H1 (cell line): ENCODE data around the gene KCNC1. TPM values are rescaled to one million over a fixed set of nuclear protein-coding genes. Genes with fewer than 3 reads are reported as not detected.

Experiments
- CTCF ChIA-PET: fragments of 300-600 bp; sonication (Branson Sonifier 250); formaldehyde crosslinking; loops from one replicate; lab custom pipeline; 2021; ENCODE audit not compliant: partially characterized antibody; lab: Charles Lee
- POLR2A ChIA-PET: fragments of 300-600 bp; sonication (Branson Sonifier 250); formaldehyde crosslinking; loops from one replicate; lab custom pipeline; 2021; ENCODE audit warnings: inconsistent platforms; ENCODE audit not compliant: partially characterized antibody; lab: Charles Lee
- DNase-seq, 2 experiments: peaks; one replicate each; pipeline versions ENCODE4 v3.0.0 to v3.0.0-alpha.2; 2010 to 2022; ENCODE audit warnings: low spot score in 2 of 2, low read depth in 1 of 2, mixed read lengths in 1 of 2
- FAIRE-seq: peaks from 2 replicates; lab custom pipeline; 2011; peaks lifted over from hg19 to GRCh38; lab: Jason Lieb, UNC
- H2AFZ ChIP-seq: 2 replicates; pipeline ENCODE4 v1.8.1; 2012; ENCODE audit warnings: low read length, inconsistent platforms
- H2AK5ac ChIP-seq: 2 replicates; pipeline ENCODE4 v1.6.1; 2013; ENCODE audit warnings: low read depth, low read length
- H2BK120ac ChIP-seq: replicated peaks from 2 replicates; pipeline ENCODE3; 2013; ENCODE audit warnings: low read depth, low read length, inconsistent platforms
- H2BK12ac ChIP-seq: 2 replicates; pipeline ENCODE4 v1.6.1; 2013; ENCODE audit warnings: low read depth, low read length
- H2BK15ac ChIP-seq: 2 replicates; pipeline ENCODE4 v1.6.1; 2013; ENCODE audit warnings: low read length
- H2BK20ac ChIP-seq: 2 replicates; pipeline ENCODE4 v1.6.1; 2013; ENCODE audit warnings: low read length
- H2BK5ac ChIP-seq: 2 replicates; pipeline ENCODE4 v1.6.1; 2013; ENCODE audit warnings: low read depth, low read length
- H3K14ac ChIP-seq: 2 replicates; pipeline ENCODE4 v1.6.1; 2013; ENCODE audit warnings: inconsistent platforms; ENCODE audit not compliant: insufficient read length
- H3K18ac ChIP-seq: 2 replicates; pipeline ENCODE4 v1.6.1; 2013; ENCODE audit warnings: low read length; ENCODE audit errors: extremely low read depth
- H3K23ac ChIP-seq: 2 replicates; pipeline ENCODE4 v1.6.1; 2013; ENCODE audit warnings: inconsistent platforms; ENCODE audit not compliant: insufficient read length
- H3K23me2 ChIP-seq: 2 replicates; pipeline ENCODE4 v1.6.1; 2013; ENCODE audit warnings: low read depth, low read length
- H3K27ac ChIP-seq: 2 replicates; pipeline ENCODE4 v1.6.1; 2011; ENCODE audit warnings: low read depth, low read length, inconsistent platforms
- H3K27me3 ChIP-seq, 4 experiments: replicated peaks in 1 of 4; 1 replicate in 1 of 4; 2 replicates in 3 of 4; pipeline versions ENCODE4 v1.6.1 to v1.8.1; 2011 to 2013; ENCODE audit warnings: low read length in 3 of 4, mild to moderate bottlenecking in 3 of 4, inconsistent platforms in 2 of 4, mixed read lengths in 2 of 4, moderate library complexity in 1 of 4; ENCODE audit not compliant: control insufficient read depth in 3 of 4, insufficient read depth in 3 of 4; ENCODE audit errors: extremely low read depth in 1 of 4
- H3K36me3 ChIP-seq, 4 experiments: 2 replicates each; pipeline versions ENCODE4 v1.6.1 to v1.8.1; 2011 to 2013; ENCODE audit warnings: mild to moderate bottlenecking in 4 of 4, low read length in 3 of 4, moderate library complexity in 2 of 4, control low read depth in 1 of 4, inconsistent platforms in 1 of 4; ENCODE audit not compliant: insufficient read depth in 4 of 4, control insufficient read depth in 2 of 4
- H3K4ac ChIP-seq: replicated peaks from 2 replicates; pipeline ENCODE3; 2013; ENCODE audit warnings: low read length, low read depth, mixed read lengths, inconsistent platforms; ENCODE audit not compliant: insufficient read length
- H3K4me1 ChIP-seq, 4 experiments: replicated peaks in 1 of 4; 1 replicate in 1 of 4; 2 replicates in 3 of 4; pipeline versions ENCODE4 v1.6.1 to v1.8.1; 2011 to 2013; ENCODE audit warnings: low read length in 3 of 4, inconsistent platforms in 2 of 4, mixed read lengths in 1 of 4; ENCODE audit not compliant: insufficient read depth in 4 of 4, control insufficient read depth in 3 of 4
- H3K4me2 ChIP-seq, 2 experiments: 2 replicates each; pipeline versions ENCODE4 v1.6.1 to v1.8.1; 2011 to 2013; ENCODE audit warnings: low read depth in 2 of 2, low read length in 2 of 2, control low read depth in 1 of 2, inconsistent platforms in 1 of 2, mild to moderate bottlenecking in 1 of 2; ENCODE audit not compliant: insufficient read depth in 1 of 2
- H3K4me3 ChIP-seq, 4 experiments: fragments of 200-600, 300-600 bp in 1 of 4; sonication (generic), shearing (Covaris generic), sonication (Bioruptor Twin) in 1 of 4; 2 replicates each; pipeline versions ENCODE4 v1.5.1 to v1.8.1; 2011 to 2016; ENCODE audit warnings: low read length in 4 of 4, low read depth in 3 of 4, control low read depth in 2 of 4, inconsistent platforms in 2 of 4, mild to moderate bottlenecking in 2 of 4, mixed read lengths in 1 of 4, moderate library complexity in 1 of 4; ENCODE audit not compliant: insufficient read depth in 2 of 4; ENCODE audit errors: extremely low read depth in 1 of 4
- H3K56ac ChIP-seq: replicated peaks from 2 replicates; pipeline ENCODE3; 2013; ENCODE audit warnings: low read depth, mild to moderate bottlenecking, mixed read lengths, low read length, inconsistent platforms; ENCODE audit not compliant: insufficient read length
- H3K79me1 ChIP-seq: 2 replicates; pipeline ENCODE4 v1.6.1; 2013; ENCODE audit warnings: low read depth, low read length, control low read depth
- H3K79me2 ChIP-seq, 2 experiments: 2 replicates each; pipeline versions ENCODE4 v1.6.1 to v1.8.1; 2012 to 2013; ENCODE audit warnings: low read length in 2 of 2, mild to moderate bottlenecking in 2 of 2, inconsistent platforms in 1 of 2; ENCODE audit not compliant: insufficient read depth in 2 of 2, control insufficient read depth in 1 of 2
- H3K9ac ChIP-seq, 4 experiments: replicated peaks in 1 of 4; 1 replicate in 1 of 4; 2 replicates in 3 of 4; pipeline versions ENCODE4 v1.6.1 to v1.8.1; 2011 to 2013; ENCODE audit warnings: low read depth in 3 of 4, low read length in 3 of 4, control low read depth in 2 of 4, mild to moderate bottlenecking in 2 of 4, moderate library complexity in 2 of 4, inconsistent platforms in 1 of 4; ENCODE audit errors: extremely low read depth in 1 of 4
- H3K9me3 ChIP-seq, 2 experiments: 2 replicates each; pipeline versions ENCODE4 v1.6.1 to v1.8.1; 2012 to 2013; ENCODE audit warnings: mild to moderate bottlenecking in 2 of 2, moderate library complexity in 2 of 2, control low read depth in 1 of 2, inconsistent platforms in 1 of 2, low read depth in 1 of 2, low read length in 1 of 2, mixed read lengths in 1 of 2; ENCODE audit not compliant: insufficient read depth in 2 of 2
- H4K20me1 ChIP-seq, 2 experiments: replicated peaks in 1 of 2; 2 replicates each; pipeline versions ENCODE3 to v1.8.1; 2011 to 2013; ENCODE audit warnings: inconsistent platforms in 2 of 2, low read length in 2 of 2, mild to moderate bottlenecking in 1 of 2; ENCODE audit not compliant: insufficient read depth in 2 of 2, control insufficient read depth in 1 of 2
- H4K5ac ChIP-seq: 2 replicates; pipeline ENCODE4 v1.6.1; 2013; ENCODE audit warnings: low read length, low read depth, mixed read lengths, inconsistent platforms; ENCODE audit not compliant: insufficient read length
- H4K8ac ChIP-seq: 2 replicates; pipeline ENCODE4 v1.8.0; 2013; ENCODE audit warnings: mild to moderate bottlenecking, moderate library complexity, low read length, inconsistent platforms; ENCODE audit not compliant: insufficient read depth; ENCODE audit errors: extremely low read depth
- H4K91ac ChIP-seq: replicated peaks from 2 replicates; pipeline ENCODE3; 2013; ENCODE audit warnings: low read length, mixed read lengths, inconsistent platforms; ENCODE audit not compliant: insufficient read length
- ATF2 ChIP-seq: IDR thresholded peaks from 2 replicates; pipeline ENCODE4 v1.6.1; 2012; ENCODE audit warnings: low read length, inconsistent platforms
- ATF3 ChIP-seq: IDR thresholded peaks from 2 replicates; pipeline ENCODE4 v1.6.1; 2011; ENCODE audit warnings: low read depth, mild to moderate bottlenecking, low read length; ENCODE audit not compliant: insufficient read depth
- CHD2 ChIP-seq: IDR thresholded peaks from 2 replicates; pipeline ENCODE4 v1.6.1; 2012; ENCODE audit warnings: low read length, improper control_type of control experiment
- EZH2 ChIP-seq: fragments of 200-600 bp; sonication (generic); IDR thresholded peaks from 2 replicates; pipeline ENCODE4 v1.7.1; 2012; ENCODE audit warnings: low read depth, mild to moderate bottlenecking, moderate library complexity, low read length, inconsistent platforms; ENCODE audit not compliant: severe bottlenecking
- GABPA ChIP-seq: IDR thresholded peaks from 2 replicates; pipeline ENCODE4 v1.6.1; 2011; ENCODE audit warnings: mild to moderate bottlenecking, low read length, moderate library complexity, borderline replicate concordance; ENCODE audit not compliant: insufficient read depth
- HDAC6 ChIP-seq: IDR thresholded peaks from one replicate; pipeline ENCODE4 v1.7.1; 2012; ENCODE audit warnings: low read depth, mild to moderate bottlenecking, inconsistent platforms, low read length, moderate library complexity
- NRF1 ChIP-seq: IDR thresholded peaks from 2 replicates; pipeline ENCODE4 v1.6.1; 2011; ENCODE audit warnings: mild to moderate bottlenecking, low read depth, low read length, improper control_type of control experiment
- PHF8 ChIP-seq: fragments of 200-600 bp; sonication (generic); conservative IDR thresholded peaks from 2 replicates; pipeline ENCODE4 v1.7.1; 2012; ENCODE audit warnings: low read depth, mild to moderate bottlenecking, inconsistent platforms, low read length, moderate library complexity
- POU5F1 ChIP-seq: IDR thresholded peaks from 2 replicates; pipeline ENCODE4 v1.6.1; 2011; ENCODE audit warnings: low read depth, mild to moderate bottlenecking, low read length, moderate library complexity
- TCF12 ChIP-seq: IDR thresholded peaks from 2 replicates; pipeline ENCODE4 v1.6.1; 2011; ENCODE audit warnings: low read depth, mild to moderate bottlenecking, low read length
- YY1 ChIP-seq: IDR thresholded peaks from 2 replicates; pipeline ENCODE4 v1.6.1; 2011; ENCODE audit warnings: low read depth, mild to moderate bottlenecking, low read length
- WGBS, 2 experiments: shearing (Covaris generic) in 1 of 2; methylation state at CpG; one replicate each; pipeline versions ENCODE4 v1.1.6 to v1.1.7; 2013 to 2015; ENCODE audit warnings: low lambda C conversion rate in 2 of 2, mixed read lengths in 2 of 2, inconsistent platforms in 1 of 2, low coverage in 1 of 2, missing lambda C conversion rate in 1 of 2; ENCODE audit not compliant: insufficient replicate concordance in 2 of 2, insufficient coverage in 1 of 2, insufficient read length in 1 of 2; ENCODE audit errors: extremely low coverage in 1 of 2, missing lambda C conversion rate in 1 of 2; 5-methylcytosine and 5-hydroxymethylcytosine counted together
- polyA plus RNA-seq, 7 experiments: library from polyadenylated mRNA; depleted of rRNA in 3 of 7; stranded (reverse) in 5 of 7; unstranded in 2 of 7; fragments of >200 nt in 5 of 7; fragments of 200-250 nt in 2 of 7; gene quantifications; 1 replicate in 5 of 7; 2 replicates in 1 of 7; 4 replicates in 1 of 7; pipeline versions ENCODE4 v1.2.1 to v1.2.3, GENCODE V29; 2011 to 2013; ENCODE audit warnings: missing spikeins in 2 of 7, mixed read lengths in 2 of 7
- total RNA-seq: library from RNA; stranded (reverse); fragmentation: NEBNext Ultra II Directional; extraction: Animal tissue kit (Norgen Biotek cat#: 25700); gene quantifications from 2 replicates; pipeline ENCODE4 v1.2.1, GENCODE V29; 2021

Gene KCNC1
- total and polyA plus RNA-seq, 2 of the 8 experiments (the other 6 are each of a cell fraction or from before 2014, with no cell fraction given), result 0.11 to 0.26 TPM

GRCh38 chr11:17696741-17697140 is 37.8 kb upstream of the KCNC1 start:
- H2BK15ac ChIP-seq, result no peak overlapping the region
- no peak overlapping the region for H2AK5ac ChIP-seq
- POLR2A ChIA-PET, result no interaction called here
- H2BK12ac ChIP-seq, result no peak overlapping the region
- H3K14ac ChIP-seq, result no peak overlapping the region
- no peaks in the 10 kb centered on the region; the same call in 1 of the 2 replicates for H3K23me2 ChIP-seq
- no peaks in the 10 kb centered on the region for H3K36me3 ChIP-seq
- no peak overlapping the region for H3K27ac ChIP-seq
- H3K56ac ChIP-seq, result no peak overlapping the region
- no peak overlapping the region for H2BK20ac ChIP-seq
- no peak overlapping the region for H4K91ac ChIP-seq
- no peak overlapping the region for H2AFZ ChIP-seq
- no peak overlapping the region for H3K9ac ChIP-seq
- no peaks in the 10 kb centered on the region for H3K79me2 ChIP-seq
- H3K18ac ChIP-seq, result no peak overlapping the region
- no peak overlapping the region for H3K4me3 ChIP-seq
- no peak overlapping the region for H2BK120ac ChIP-seq
- no peak overlapping the region for H3K4ac ChIP-seq
- H3K4me1 ChIP-seq, result no peaks in the 10 kb centered on the region; a peak in 2 of 7 replicates
- H3K9me3 ChIP-seq, result no peaks in the 10 kb centered on the region
- no peak overlapping the region for H4K8ac ChIP-seq
- FAIRE-seq (no peak), DNase-seq (no peak)
- H2BK5ac ChIP-seq, result no peak overlapping the region
- CTCF ChIA-PET, result interaction anchor here (0.9 to 3.1 kb wide), 9 partner anchors 13 to 282 kb away, joined by 3 to 11 read pairs (median 3); no protein-coding TSS in a partner anchor
- 92% methylated on average over 5 of the region's 5 CpGs; no CpG with 5 or more reads in 1 of the 2 experiments for whole genome bisulfite sequencing, 2 experiments
- no peak overlapping the region; a peak in 1 of 4 replicates for H3K4me2 ChIP-seq
- H4K5ac ChIP-seq, result no peak overlapping the region
- peaks cover 5 to 33% (median 29%) of the 10 kb centered on the region in 4 experiments for H3K27me3 ChIP-seq
- no peaks in the 10 kb centered on the region for H3K79me1 ChIP-seq
- H3K23ac ChIP-seq, result no peak overlapping the region
- H4K20me1 ChIP-seq, result peaks cover 0 to 2% of the 10 kb centered on the region in 2 experiments
- TF ChIP-seq ATF2 (no peak), GABPA (no peak), ATF3 (no peak), HDAC6 (no peak), TCF12 (no peak), PHF8 (no peak), EZH2 (no peak), NRF1 (no peak), CHD2 (no peak), POU5F1 (no peak), YY1 (no peak)
